H54 (cell line): Measurements from ENCODE around the gene REV1.
A peak's percentile ranks its signal among the peaks of the same experiment; 100 is the strongest.

ENCODE experiments used
- DNase-seq: peaks from one replicate; pipeline ENCODE4 v3.0.0; 2011; ENCODE audit warnings: low spot score, mixed read lengths; ENCODE audit not compliant: insufficient read length
- FAIRE-seq: peaks from 3 replicates; lab custom pipeline; 2011; peaks lifted over from hg19 to GRCh38; lab: Jason Lieb, UNC
- POLR2A ChIP-seq: IDR thresholded peaks from 2 replicates; pipeline ENCODE4 v1.6.1; 2011; ENCODE audit warnings: low read depth, mild to moderate bottlenecking, low read length

The REV1 gene

DNA sequence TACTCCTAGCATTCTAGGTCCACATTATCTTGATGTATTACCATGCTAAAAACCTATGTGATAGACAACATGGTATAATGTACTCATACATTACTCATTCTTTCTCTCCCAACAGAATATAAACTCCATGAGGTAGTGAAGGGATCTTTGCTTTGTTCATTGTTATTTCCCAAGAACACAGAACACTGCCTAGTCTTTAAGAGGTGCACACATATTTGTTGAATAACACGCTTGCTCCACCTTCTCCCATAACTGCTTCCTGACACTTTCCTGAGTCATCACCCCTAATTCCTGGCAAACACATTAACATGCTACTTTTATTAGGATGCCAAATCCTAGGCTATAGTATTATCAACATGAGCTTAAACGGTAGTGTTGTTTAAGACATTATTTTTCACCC, 41.3 kb downstream of the REV1 start:
- TF ChIP-seq POLR2A = no peak
- DNase-seq (peak; percentile 12), FAIRE-seq (peak; percentile 87)

GRCh38 chr2:99445065-99445464, 44.8 kb downstream of the REV1 start:
- FAIRE-seq = peak; percentile 36
- TF ChIP-seq POLR2A = no peak
- DNase-seq = no peak

DNA sequence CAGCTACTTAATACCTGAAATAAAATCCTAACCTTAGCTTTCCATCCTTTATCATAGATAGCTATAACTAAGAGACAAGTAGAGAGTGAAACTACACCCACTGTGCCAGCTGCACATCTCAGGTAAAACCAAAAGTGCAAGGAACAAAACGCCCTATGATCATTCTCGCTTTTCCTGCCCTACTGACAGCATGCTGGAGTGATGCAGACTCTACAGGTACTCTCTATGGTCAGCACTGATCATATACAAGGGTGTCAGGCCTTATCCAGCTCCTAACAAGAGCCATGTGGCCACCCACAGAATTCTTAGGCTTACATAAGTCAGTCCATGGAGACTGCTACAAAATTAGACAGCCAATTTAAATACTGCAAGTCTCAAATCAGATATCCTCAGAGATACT, 45.6 kb downstream of the REV1 start:
- DNase-seq = no peak
- TF ChIP-seq POLR2A = no peak
- FAIRE-seq = no peak

GRCh38 chr2:99442837-99443236, 47.0 kb downstream of the REV1 start:
- FAIRE-seq (no peak), DNase-seq (no peak)
- TF ChIP-seq POLR2A = no peak

GRCh38 chr2:99439971-99440505, 49.8 kb downstream of the REV1 start:
- no peak for DNase-seq
- FAIRE-seq = no peak
- TF ChIP-seq POLR2A = no peak

GRCh38 chr2:99436874-99437273, 52.9 kb downstream of the REV1 start:
- DNase-seq (no peak), FAIRE-seq (no peak)
- no peak for TF ChIP-seq POLR2A

GRCh38 chr2:99433340-99433739, 56.5 kb downstream of the REV1 start:
- FAIRE-seq (no peak), DNase-seq (no peak)
- TF ChIP-seq POLR2A = no peak

DNA sequence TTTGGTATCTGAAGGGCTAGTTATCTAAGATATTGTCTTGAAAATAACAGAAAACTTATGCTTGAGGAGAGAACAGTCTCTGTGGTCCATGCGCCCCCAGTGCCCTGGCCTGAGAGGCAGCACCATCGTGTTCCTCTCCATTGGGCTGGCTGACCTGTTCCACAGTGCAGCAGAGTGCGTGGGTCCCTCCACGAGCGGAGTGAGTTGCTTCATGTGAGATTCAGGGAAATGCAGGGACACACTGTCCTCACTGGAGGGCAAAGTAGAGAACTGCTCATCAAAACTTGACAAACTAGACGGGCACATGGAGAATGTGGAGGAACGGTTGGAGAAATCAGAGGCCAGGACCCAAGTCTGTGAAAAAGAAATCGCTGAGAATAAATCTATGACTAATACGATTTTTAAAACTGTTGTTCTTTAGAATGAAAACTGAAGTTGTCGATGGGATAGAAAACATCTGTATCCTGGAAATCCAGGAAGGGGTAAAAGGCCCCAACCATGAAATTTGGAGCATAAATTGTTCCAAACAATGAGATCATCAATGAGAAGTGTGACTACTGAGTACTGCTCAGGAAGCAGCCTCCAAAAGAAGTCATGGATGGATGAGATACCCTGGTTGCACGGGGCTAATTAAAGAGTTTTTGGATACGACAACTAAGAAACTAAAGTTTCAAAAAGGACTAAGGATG, 58.1 kb downstream of the REV1 start:
- no peak for DNase-seq
- TF ChIP-seq POLR2A = no peak

DNA sequence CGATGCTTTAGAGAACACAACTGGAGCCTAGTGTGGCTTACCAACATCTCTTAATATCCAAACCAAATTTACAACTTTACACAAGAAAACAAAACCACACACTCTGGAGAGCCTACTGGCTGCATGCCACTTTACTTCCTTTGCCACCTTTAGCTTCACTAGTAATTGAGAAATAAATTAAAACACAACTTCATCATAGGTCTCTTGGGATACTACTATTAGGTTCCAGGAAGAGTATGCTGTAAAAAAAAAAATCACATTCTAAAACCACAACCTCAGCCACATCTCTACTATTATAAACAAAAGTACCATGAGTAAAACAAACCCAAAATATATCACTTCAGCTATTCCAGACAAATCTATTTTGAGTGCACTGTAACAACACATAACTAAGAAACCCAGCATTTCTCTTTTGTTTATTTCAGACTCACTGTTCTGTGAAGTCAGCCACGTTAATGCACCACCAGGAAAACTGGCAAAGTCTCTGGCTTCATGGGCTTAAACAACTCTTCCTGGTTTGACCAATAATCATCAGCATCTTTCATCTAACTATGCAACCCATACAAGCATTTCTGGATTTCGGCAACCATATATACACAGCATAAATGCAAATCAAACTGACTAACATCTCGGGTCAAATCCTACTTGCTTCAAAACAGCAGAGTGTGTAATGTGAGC, 59.1 kb downstream of the REV1 start:
- DNase-seq (no peak), FAIRE-seq (peak; percentile 81)
- TF ChIP-seq POLR2A = no peak

More for the DNA sequence above, 58.1 kb downstream of the REV1 start:
- FAIRE-seq = no peak

DNA sequence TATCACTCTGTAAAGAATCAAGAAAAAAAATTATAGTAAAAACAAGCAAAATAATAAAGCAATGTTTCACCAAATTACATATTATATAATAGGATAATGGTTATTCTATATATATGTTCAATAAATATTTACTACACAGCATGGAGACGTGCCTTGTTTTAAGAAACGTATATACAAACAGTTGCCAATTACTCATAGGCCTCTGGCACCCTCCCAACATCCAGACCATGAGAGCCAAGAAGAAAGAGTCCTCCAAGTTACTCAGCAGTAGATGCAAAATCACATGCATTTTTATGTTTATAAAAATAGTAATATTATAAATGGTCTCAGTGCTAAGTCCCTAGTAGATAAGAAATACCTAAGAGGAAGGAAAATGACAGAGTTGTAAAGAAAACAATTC, 64.8 kb downstream of the REV1 start:
- FAIRE-seq (no peak), DNase-seq (no peak)

DNA sequence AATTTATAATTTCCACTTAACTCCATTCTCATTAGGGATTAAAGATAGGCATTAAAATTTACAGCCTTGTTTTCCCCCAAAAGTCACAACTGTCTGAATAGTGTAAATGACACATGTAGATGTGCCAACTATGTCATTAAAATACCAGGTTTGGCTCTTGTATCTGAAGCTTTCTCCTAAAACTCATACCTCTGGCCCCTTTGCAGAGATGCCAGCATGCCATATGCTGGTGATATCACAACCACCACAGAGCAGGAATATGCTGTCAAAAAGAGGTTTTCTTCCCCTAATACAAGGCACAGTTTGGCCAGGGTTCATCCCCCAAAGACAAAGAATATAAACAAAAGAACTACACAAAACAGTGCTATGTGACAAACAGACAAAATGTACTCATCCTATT, 65.4 kb downstream of the REV1 start:
- TF ChIP-seq POLR2A = no peak
- peak; percentile 6 for FAIRE-seq
- no peak for DNase-seq

More for the DNA sequence above, 64.8 kb downstream of the REV1 start:
- TF ChIP-seq POLR2A = no peak

GRCh38 chr2:99422599-99422998, 67.2 kb downstream of the REV1 start:
- peak; percentile 30 for FAIRE-seq
- no peak for DNase-seq
- TF ChIP-seq POLR2A = no peak

DNA sequence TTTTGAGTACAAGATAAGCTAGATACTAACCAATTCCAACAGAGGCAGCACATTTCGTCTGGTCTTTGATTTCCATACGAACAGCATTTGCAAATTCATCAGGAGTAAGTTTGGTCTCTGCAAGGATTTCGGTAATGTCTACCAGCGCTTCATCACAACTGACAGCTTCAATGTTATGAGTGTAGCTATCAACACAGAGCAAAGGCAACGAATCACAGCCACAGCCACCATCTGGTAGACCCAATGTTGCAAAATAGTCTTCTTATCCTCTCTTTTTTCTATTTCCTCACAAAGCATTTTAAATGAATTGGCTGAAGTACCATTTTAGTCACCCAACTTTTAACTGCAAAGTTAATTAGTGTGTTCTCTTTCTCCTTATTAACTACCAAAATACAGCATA, 68.3 kb downstream of the REV1 start:
- DNase-seq = no peak
- FAIRE-seq = no peak
- TF ChIP-seq POLR2A = no peak

DNA sequence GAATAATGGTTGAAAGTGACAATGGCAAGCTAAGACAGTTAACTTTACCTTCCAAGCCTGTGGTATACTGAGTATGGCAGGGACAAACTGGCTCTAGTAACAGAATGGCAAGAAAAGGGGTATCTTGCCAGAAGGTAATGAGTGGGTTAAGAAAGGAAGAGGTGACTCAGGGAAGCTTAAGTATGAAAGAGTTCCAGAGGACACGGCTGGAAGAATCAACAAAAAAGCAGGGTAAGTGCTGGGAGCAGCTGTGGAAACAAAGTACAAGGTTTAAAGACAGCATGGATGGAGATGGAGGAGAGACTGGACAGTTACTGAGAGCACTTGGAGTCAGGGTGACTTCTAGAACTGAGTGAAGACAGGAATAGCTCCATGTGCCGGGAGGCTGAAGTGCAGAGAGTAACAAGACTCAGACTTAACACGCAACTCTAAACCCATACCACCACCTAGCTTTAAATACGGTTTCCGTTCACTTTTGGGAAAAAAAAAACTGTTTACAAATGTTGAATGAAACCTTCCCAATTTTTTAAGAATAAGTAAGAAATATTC, 69.0 kb downstream of the REV1 start:
- DNase-seq (no peak), FAIRE-seq (peak; percentile 78)
- TF ChIP-seq POLR2A = no peak
